Endometrial microvascular endothelial cells (primary cell): ENCODE measurements around the gene HOXA1. TPM values are rescaled to one million over a fixed set of nuclear protein-coding genes. Genes with fewer than 3 reads are reported as not detected.

Experiments
- in situ Hi-C: cut with HindIII; loops from 2 replicates; pipeline ENCODE4 v1.10.0; 2017; ENCODE audit warnings: low sequenced_read_pairs, low pct_unique_long_range_greater_than_20kb; ENCODE audit errors: inconsistent ontology term
- total RNA-seq: library from RNA; depleted of rRNA; stranded (reverse); fragments of >200 nt; gene quantifications from one replicate; pipeline ENCODE4 v1.2.3, GENCODE V29; 2015; ENCODE audit errors: inconsistent ontology term

HOXA1 gene
- total RNA-seq, 1 donor from 2014 or later, result 0.65 TPM

- in situ Hi-C loops, result no loop called here
These were observed 26.5 kb upstream of the HOXA1 start for GRCh38 chr7:27122077-27122910.

- in situ Hi-C loops, result no loop called here
These were observed 25.9 kb upstream of the HOXA1 start for GRCh38 chr7:27121684-27122076.

- in situ Hi-C loops, result no loop called here
These were observed 23.7 kb upstream of the HOXA1 start for GRCh38 chr7:27119412-27119911.

- in situ Hi-C loops, result no loop called here
These were observed 22.8 kb upstream of the HOXA1 start for GRCh38 chr7:27118580-27118979.

- in situ Hi-C loops, result no loop called here
These were observed 22.2 kb upstream of the HOXA1 start for GRCh38 chr7:27117887-27118491.

- in situ Hi-C loops, result no loop called here
These were observed 21.4 kb upstream of the HOXA1 start for GRCh38 chr7:27116962-27117886.

- in situ Hi-C loops, result no loop called here
These were observed 20.5 kb upstream of the HOXA1 start for GRCh38 chr7:27116031-27116961.

- in situ Hi-C loops, result no loop called here
These were observed 19.6 kb upstream of the HOXA1 start for GRCh38 chr7:27115221-27116026.

GRCh38 chr7:27114881-27115220 is 19.1 kb upstream of the HOXA1 start:
- in situ Hi-C loops, result no loop called here

GRCh38 chr7:27113991-27114769 is 18.4 kb upstream of the HOXA1 start:
- in situ Hi-C loops, result no loop called here

GRCh38 chr7:27112955-27113949 is 17.5 kb upstream of the HOXA1 start:
- in situ Hi-C loops, result no loop called here

- in situ Hi-C loops, result no loop called here
These were observed 16.6 kb upstream of the HOXA1 start for GRCh38 chr7:27112361-27112760.

GRCh38 chr7:27111751-27112277 is 16.0 kb upstream of the HOXA1 start:
- in situ Hi-C loops, result no loop called here

GRCh38 chr7:27111042-27111750 is 15.4 kb upstream of the HOXA1 start:
- in situ Hi-C loops, result no loop called here
